HG03095 (cell line): ENCODE measurements around the gene SLC17A9.
A peak's percentile ranks its signal among the peaks of the same experiment; 100 is the strongest.

ENCODE experiments used
- ATAC-seq: cut with Tn5 transposase; IDR thresholded peaks from one replicate; pipeline ENCODE4 v1.9.1; 2021; ENCODE audit warnings: moderate library complexity; ENCODE audit not compliant: unreplicated experiment

SLC17A9 gene, protein sequence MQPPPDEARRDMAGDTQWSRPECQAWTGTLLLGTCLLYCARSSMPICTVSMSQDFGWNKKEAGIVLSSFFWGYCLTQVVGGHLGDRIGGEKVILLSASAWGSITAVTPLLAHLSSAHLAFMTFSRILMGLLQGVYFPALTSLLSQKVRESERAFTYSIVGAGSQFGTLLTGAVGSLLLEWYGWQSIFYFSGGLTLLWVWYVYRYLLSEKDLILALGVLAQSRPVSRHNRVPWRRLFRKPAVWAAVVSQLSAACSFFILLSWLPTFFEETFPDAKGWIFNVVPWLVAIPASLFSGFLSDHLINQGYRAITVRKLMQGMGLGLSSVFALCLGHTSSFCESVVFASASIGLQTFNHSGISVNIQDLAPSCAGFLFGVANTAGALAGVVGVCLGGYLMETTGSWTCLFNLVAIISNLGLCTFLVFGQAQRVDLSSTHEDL

GRCh38 chr20:62952373-62952967 is at the start of gene SLC17A9:
SLC17A9 (plus strand) TSS chr20:62952709; CDS start chr20:62952831, 122 bp downstream.
- ATAC-seq = peak; percentile 31

GRCh38 chr20:62902926-62903615 is 49.4 kb upstream of the SLC17A9 start:
- no peak for ATAC-seq

GRCh38 chr20:62905536-62906117 is 46.9 kb upstream of the SLC17A9 start:
- ATAC-seq = no peak

GRCh38 chr20:62906209-62906608 is 46.3 kb upstream of the SLC17A9 start:
- ATAC-seq = no peak

GRCh38 chr20:62906647-62907375 is 45.7 kb upstream of the SLC17A9 start:
- ATAC-seq = no peak

GRCh38 chr20:62907384-62908317 is 44.9 kb upstream of the SLC17A9 start:
- ATAC-seq = no peak

DNA sequence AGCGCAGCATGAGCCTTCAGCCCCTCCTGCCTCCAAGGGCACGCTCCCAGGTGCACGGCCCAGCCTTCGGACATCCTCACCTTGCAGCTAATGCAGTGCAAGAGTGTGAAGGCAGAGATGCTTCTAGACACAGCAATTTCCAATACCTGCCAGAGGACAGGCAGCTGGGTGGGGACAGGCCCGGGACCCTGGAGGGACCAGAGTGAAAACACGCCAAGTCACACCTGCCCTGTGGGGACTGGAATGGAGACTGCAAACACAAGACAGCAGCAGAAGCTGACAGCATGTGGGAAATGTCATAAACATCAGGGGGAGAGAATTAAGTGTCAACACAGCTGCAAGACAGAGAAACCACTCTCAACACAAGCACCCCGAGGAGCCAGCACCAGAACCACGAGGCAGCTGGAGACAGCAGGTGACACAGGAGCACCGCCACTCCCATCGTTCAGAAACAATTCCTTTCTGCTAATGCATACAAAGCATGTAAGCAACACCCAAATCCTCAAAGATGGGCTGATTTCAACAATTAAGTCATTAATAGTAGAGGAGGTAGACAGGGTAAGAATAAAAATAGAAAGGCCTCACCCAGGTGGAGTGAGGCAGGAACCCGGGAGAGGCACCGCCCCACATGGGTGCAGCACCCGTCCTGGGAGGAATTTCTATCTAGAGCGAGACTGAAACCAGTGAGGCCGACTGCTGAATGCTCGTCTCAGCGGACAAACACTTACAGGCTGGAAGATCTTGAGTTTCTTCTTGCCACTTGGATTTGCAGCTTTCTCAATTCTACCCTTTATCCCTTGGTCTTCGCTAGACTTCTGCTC is 43.3 kb upstream of the SLC17A9 start:
- no peak for ATAC-seq

GRCh38 chr20:62910217-62910766 is 42.2 kb upstream of the SLC17A9 start:
- ATAC-seq = no peak

DNA sequence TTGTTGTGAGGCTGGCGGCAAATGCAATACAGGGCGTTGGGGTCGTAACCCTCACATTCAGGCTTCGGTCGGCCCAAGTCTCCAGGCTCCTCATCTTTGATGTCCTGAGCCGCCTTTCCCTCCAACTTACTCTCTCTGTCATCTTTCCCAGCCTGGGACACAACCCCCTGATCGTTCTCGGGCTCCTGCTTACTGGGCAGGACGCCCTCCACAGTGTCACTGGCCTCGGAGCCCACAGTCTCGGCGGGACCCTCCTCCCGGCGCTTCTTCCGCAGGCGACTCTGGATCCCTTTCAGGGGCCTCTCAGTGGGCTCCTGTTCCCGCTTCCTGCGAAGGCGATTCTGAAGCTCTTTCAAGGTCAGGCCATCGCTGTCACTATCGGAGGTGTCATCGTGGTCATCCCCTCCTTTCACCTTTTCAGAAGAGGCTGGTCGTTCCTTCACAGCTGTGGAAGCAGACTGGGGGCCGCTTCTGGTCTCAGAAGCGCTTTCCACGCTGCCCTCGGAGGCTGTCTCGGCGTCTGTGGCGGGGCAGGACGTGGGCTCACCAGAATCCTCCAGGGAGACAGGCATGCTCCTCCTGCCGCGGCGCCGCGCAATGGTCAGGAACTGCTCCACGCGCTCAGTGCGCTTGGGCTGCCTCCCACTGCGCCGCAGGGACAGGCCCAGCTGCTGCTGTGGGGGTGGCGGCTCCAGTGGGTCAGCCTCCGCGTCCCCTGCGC is 41.6 kb upstream of the SLC17A9 start:
- no peak for ATAC-seq

- no peak for ATAC-seq
Measured at GRCh38 chr20:62911701-62912280, 40.7 kb upstream of the SLC17A9 start.

DNA sequence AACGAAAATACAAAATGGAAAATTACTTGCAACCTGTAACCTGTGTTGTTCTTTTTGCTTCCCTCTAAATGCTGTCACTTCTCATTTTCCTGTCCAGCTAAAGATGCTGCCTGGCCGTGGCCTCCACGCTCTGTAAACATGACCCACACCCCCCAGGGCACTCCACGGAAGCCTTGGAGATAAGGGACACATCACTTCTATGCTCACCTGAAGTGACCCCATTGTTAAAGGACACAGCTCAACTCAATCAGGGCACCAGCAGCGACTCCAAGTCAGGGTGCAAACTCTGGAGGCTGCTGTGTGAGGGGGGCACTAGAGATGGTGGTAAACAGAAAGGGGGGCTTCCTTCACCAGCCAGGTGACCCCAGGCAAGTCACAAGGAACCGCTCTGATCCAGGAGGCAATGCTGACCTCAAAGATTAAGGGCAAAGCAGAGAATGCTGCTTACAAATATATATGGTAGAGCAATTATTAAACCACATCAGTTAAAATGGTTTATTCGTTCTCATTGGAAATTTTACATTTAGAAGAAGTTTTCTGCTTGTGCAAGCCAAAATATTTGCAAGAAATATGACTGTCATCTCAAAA is 39.4 kb upstream of the SLC17A9 start:
- no peak for ATAC-seq

GRCh38 chr20:62914436-62914835 is 38.1 kb upstream of the SLC17A9 start:
- no peak for ATAC-seq

DNA sequence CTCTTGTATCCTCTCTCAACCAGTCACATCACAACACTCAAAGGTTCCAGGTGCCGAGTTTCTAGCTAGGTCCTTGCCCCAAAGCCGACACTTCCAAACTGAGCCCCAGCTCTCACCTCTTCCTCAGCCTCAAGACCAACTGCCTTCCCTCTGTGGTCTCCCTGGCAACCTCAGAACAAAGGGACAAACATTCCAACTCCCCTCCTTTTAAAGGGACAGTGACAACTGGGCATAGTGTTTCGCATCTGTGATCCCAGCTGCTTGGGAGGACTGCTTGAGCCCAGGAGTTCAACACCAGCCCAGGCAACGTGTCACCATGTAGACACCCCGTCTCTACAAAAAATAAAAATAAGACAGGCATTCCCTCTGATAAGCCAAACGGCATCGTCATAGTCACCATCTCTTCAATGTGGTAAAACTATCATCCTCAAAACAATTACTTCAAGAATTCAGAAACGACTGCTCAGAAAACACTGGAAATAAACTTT is 37.5 kb upstream of the SLC17A9 start:
- no peak for ATAC-seq

- ATAC-seq = no peak
Measured at GRCh38 chr20:62916703-62917476, 35.6 kb upstream of the SLC17A9 start.

DNA sequence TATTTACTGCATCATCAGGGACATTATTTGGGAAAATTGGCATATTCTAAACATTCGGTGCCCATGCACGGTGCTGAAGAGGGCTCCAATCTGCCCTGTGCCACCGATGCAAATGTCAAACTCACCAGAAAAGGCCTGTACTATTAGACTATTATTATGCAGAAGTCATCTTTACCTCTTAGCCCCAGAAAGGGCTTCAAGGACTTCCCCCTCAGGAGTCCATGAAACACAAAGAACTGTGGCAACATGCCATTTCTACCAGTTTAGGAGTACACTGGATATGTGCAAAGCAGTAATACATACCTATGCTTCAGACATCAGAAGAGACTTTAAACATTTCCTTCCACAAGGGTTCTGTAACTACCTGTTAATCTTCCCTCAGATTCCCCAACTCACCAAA is 34.8 kb upstream of the SLC17A9 start:
- no peak for ATAC-seq

DNA sequence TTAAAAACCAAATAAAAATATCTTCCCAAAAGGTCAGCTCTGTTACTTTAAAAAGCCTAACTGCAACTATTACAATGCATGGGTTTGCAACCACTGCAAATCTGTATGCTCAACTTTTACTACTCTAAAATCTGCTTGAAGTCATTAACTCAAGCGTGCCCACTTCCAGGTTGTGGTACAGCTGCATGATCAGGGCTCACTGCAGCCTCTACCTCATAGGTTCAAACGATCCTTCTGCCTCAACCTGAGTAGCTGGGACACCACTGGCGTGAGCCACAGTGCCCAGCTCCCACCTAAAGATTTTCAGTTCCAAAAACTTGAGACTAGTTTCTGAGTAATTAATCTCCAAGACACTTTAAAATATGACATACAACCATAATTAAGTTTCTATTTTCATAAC is 34.4 kb upstream of the SLC17A9 start:
- ATAC-seq = no peak
